HG03558 (cell line): ENCODE measurements around the gene RSPO1.

ENCODE experiments used
- ATAC-seq: cut with Tn5 transposase; IDR thresholded peaks from one replicate; pipeline ENCODE4 v1.9.1; 2021; ENCODE audit warnings: moderate number of reproducible peaks; ENCODE audit not compliant: unreplicated experiment; ENCODE audit errors: extremely low read depth

RSPO1 gene

GRCh38 chr1:37657620-37658412 lies 23.1 kb upstream of the RSPO1 start:
- no peak for ATAC-seq

- ATAC-seq = no peak
Observed at GRCh38 chr1:37656881-37657280, 22.2 kb upstream of the RSPO1 start.

- no peak for ATAC-seq
Observed at GRCh38 chr1:37656026-37656425, 21.3 kb upstream of the RSPO1 start.

GRCh38 chr1:37655274-37655673 lies 20.6 kb upstream of the RSPO1 start:
- ATAC-seq = no peak

- no peak for ATAC-seq
Observed at GRCh38 chr1:37653906-37654305, 19.2 kb upstream of the RSPO1 start.

- no peak for ATAC-seq
Observed at GRCh38 chr1:37652976-37653375, 18.3 kb upstream of the RSPO1 start.

GRCh38 chr1:37651803-37652202 lies 17.1 kb upstream of the RSPO1 start:
- no peak for ATAC-seq

GRCh38 chr1:37650721-37651120 lies 16.0 kb upstream of the RSPO1 start:
- ATAC-seq = no peak

- no peak for ATAC-seq
Observed at GRCh38 chr1:37650173-37650572, 15.5 kb upstream of the RSPO1 start.

GRCh38 chr1:37647281-37647680 lies 12.6 kb upstream of the RSPO1 start:
- ATAC-seq = no peak

- no peak for ATAC-seq
Observed at GRCh38 chr1:37641059-37641458, 6.4 kb upstream of the RSPO1 start.

GRCh38 chr1:37636435-37636834 lies 1.7 kb upstream of the RSPO1 start:
- no peak for ATAC-seq

GRCh38 chr1:37634992-37635902 lies 555 bp upstream of the RSPO1 start:
- ATAC-seq = no peak

- no peak for ATAC-seq
Observed at GRCh38 chr1:37633938-37634243, 801 bp downstream of the RSPO1 start.

GRCh38 chr1:37633040-37633937 lies 1.4 kb downstream of the RSPO1 start:
- no peak for ATAC-seq

GRCh38 chr1:37631036-37631435 lies 3.7 kb downstream of the RSPO1 start:
- no peak for ATAC-seq

GRCh38 chr1:37630426-37631028 lies 4.2 kb downstream of the RSPO1 start:
- no peak for ATAC-seq

GRCh38 chr1:37629726-37630425 lies 4.8 kb downstream of the RSPO1 start:
- ATAC-seq = no peak

GRCh38 chr1:37629008-37629407 lies 5.7 kb downstream of the RSPO1 start:
- ATAC-seq = no peak
